Measurements from ENCODE around the gene LRRC26. TPM values are rescaled to one million over a fixed set of nuclear protein-coding genes. Genes with fewer than 3 reads are reported as not detected.

The LRRC26 gene
- total and polyA plus RNA-seq, 2 of the 13 experiments (the other 11 are each of a cell fraction or from before 2014, with no cell fraction given): not detected

DNA sequence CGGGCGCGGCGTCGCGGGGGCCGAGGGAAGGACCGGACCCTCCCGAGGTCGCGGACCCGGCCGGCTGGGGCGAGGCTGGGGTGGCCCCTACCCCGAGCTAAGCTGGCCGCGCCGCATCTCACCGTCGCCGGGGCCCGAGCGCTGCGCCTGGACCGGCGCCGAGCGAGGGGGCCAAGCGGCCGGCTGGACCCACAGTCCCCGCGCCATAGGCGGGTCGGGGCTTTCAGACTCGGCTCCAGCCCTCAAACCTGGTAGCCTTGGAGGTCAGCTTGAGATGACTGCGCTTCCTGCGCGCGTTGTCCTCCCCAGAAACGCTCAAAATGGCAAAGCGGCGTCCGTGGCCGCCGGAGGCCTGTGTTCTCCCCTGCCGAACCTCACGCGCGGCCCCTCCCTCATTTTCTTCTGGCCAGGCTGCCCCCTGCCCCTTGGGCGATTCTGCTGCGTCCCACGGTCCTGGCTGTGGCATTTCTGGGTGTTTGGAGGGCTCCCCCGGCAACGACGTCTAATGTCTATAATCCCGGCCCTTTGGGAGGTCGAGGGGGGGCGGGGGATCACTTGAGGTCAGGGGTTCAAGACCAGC lies 39.6 kb downstream of the LRRC26 start (continued):
- TF ChIP-seq ZNF142 (CRISPR knock-in tag; IDR thresholded peaks at IDR 0.05) (no peak), ZNF75D (CRISPR knock-in tag; IDR thresholded peaks at IDR 0.05; ENCODE audit: borderline replicate concordance) (no peak), TCF12 (IDR thresholded peaks at IDR 0.05) (no peak), TCF12 (CRISPR knock-in tag; IDR thresholded peaks at IDR 0.05) (0 out of 2 replicates have a peak, but pooled peaks have one; percentile 48), AGO2 (optimal IDR thresholded peaks at IDR 0.05; ENCODE audit: low read depth, low read length) (peak; percentile 23), KDM5B (CRISPR knock-in tag; IDR thresholded peaks at IDR 0.05; ENCODE audit: borderline replicate concordance) (0 out of 2 replicates have a peak, but pooled peaks have one; percentile 8), ZNF614 (CRISPR knock-in tag; IDR thresholded peaks at IDR 0.05; ENCODE audit: borderline replicate concordance) (no peak)

Measured in HepG2 (cell line).